HG03060 (cell line): Measurements from ENCODE around the gene TRPC4.

Source experiments
- ATAC-seq: cut with Tn5 transposase; IDR thresholded peaks from one replicate; pipeline ENCODE4 v1.9.1; 2021; ENCODE audit warnings: low read depth, moderate number of reproducible peaks; ENCODE audit not compliant: unreplicated experiment

The TRPC4 gene

GRCh38 chr13:37736045-37736444, 133.5 kb downstream of the TRPC4 start:
- ATAC-seq: no peak

GRCh38 chr13:37735293-37735692, 134.3 kb downstream of the TRPC4 start:
- no peak for ATAC-seq

- no peak for ATAC-seq
Measured at GRCh38 chr13:37729876-37730275, 139.7 kb downstream of the TRPC4 start.

- ATAC-seq: no peak
Measured at GRCh38 chr13:37716420-37717195, 153.0 kb downstream of the TRPC4 start.

GRCh38 chr13:37715606-37716015, 154.0 kb downstream of the TRPC4 start:
- ATAC-seq: no peak

- no peak for ATAC-seq
Measured at GRCh38 chr13:37709318-37709717, 160.3 kb downstream of the TRPC4 start.

GRCh38 chr13:37707739-37708500, 161.7 kb downstream of the TRPC4 start:
- ATAC-seq: no peak

- ATAC-seq: no peak
Measured at GRCh38 chr13:37706041-37706440, 163.5 kb downstream of the TRPC4 start.

GRCh38 chr13:37701972-37702371, 167.6 kb downstream of the TRPC4 start:
- no peak for ATAC-seq

- ATAC-seq: no peak
Measured at GRCh38 chr13:37701306-37701705, 168.3 kb downstream of the TRPC4 start.

GRCh38 chr13:37700887-37701286, 168.7 kb downstream of the TRPC4 start:
- no peak for ATAC-seq

GRCh38 chr13:37695200-37695599, 174.4 kb downstream of the TRPC4 start:
- no peak for ATAC-seq

- no peak for ATAC-seq
Measured at GRCh38 chr13:37690361-37690760, 179.2 kb downstream of the TRPC4 start.

- ATAC-seq: no peak
Measured at GRCh38 chr13:37686501-37686900, 183.1 kb downstream of the TRPC4 start.

- ATAC-seq: no peak
Measured at GRCh38 chr13:37685206-37685605, 184.4 kb downstream of the TRPC4 start.

- ATAC-seq: no peak
Measured at GRCh38 chr13:37682496-37682895, 187.1 kb downstream of the TRPC4 start.

- ATAC-seq: no peak
Measured at GRCh38 chr13:37681281-37682032, 188.1 kb downstream of the TRPC4 start.

- no peak for ATAC-seq
Measured at GRCh38 chr13:37680137-37680536, 189.4 kb downstream of the TRPC4 start.

GRCh38 chr13:37679043-37679442, 190.5 kb downstream of the TRPC4 start:
- ATAC-seq: no peak

- no peak for ATAC-seq
Measured at GRCh38 chr13:37669845-37670244, 199.7 kb downstream of the TRPC4 start.

- ATAC-seq: no peak
Measured at GRCh38 chr13:37667702-37668101, 201.9 kb downstream of the TRPC4 start.
